Right lobe of liver (tissue), 6 donors: ENCODE results near the gene BRIP1. TPM values are rescaled to one million over a fixed set of nuclear protein-coding genes. Genes with fewer than 3 reads are reported as not detected.

Experiments
- ATAC-seq, 4 donors: fragments of 200-7000 bp; cut with Tn5 transposase; one replicate each; pipeline ENCODE4 v1.9.1; 2020; ENCODE audit warnings: mild to moderate bottlenecking in 4 of 4, moderate library complexity in 4 of 4
- DNase-seq, 3 donors: peaks; one replicate each; pipeline ENCODE4 v3.0.0-alpha.2; 2020
- H3K27ac ChIP-seq, 3 donors: fragments of 200-600 bp; one replicate each; pipeline ENCODE4 v1.8.0; 2022
- H3K27me3 ChIP-seq, 2 donors: fragments of 200-600 bp; one replicate each; pipeline ENCODE4 v1.8.0; 2022
- H3K36me3 ChIP-seq, 4 donors: fragments of 200-600 bp; sonication (generic) in 1 of 4; one replicate each; pipeline versions ENCODE4 v1.5.1 to v1.8.0; 2017 to 2022; ENCODE audit warnings: control low read depth in 1 of 4
- H3K4me1 ChIP-seq, 4 donors: fragments of 200-600 bp; sonication (generic) in 1 of 4; one replicate each; pipeline versions ENCODE4 v1.5.1 to v1.8.0; 2017 to 2022; ENCODE audit warnings: control low read depth in 1 of 4
- H3K4me3 ChIP-seq, 3 donors: fragments of 200-600 bp; one replicate each; pipeline ENCODE4 v1.8.0; 2022
- H3K9me3 ChIP-seq, 4 donors: fragments of 200-600 bp; sonication (generic) in 1 of 4; one replicate each; pipeline versions ENCODE4 v1.5.1 to v1.8.0; 2017 to 2022; ENCODE audit warnings: control low read depth in 1 of 4
- CTCF ChIP-seq, 4 donors: fragments of 200-600 bp in 3 of 4; fragments of 450-650 bp in 1 of 4; IDR thresholded peaks; one replicate each; pipeline versions ENCODE4 v1.5.1 to v1.8.0; 2016 to 2022; ENCODE audit warnings: antibody characterized with exemption in 4 of 4, mild to moderate bottlenecking in 2 of 4
- POLR2A ChIP-seq: fragments of 450-650 bp; IDR thresholded peaks from one replicate; pipeline ENCODE4 v1.6.1; 2017; ENCODE audit warnings: antibody characterized with exemption, mild to moderate bottlenecking
- WGBS: methylation state at CpG from one replicate; pipeline ENCODE4 v1.1.6; 2018; ENCODE audit warnings: low coverage, low lambda C conversion rate; ENCODE audit not compliant: insufficient coverage; ENCODE audit errors: missing lambda C conversion rate; 5-methylcytosine and 5-hydroxymethylcytosine counted together
- intact Hi-C, 2 donors: fragments of 100-400 bp; cut with DNase I; formaldehyde crosslinking; loops; one replicate each; pipeline versions ENCODE4 v1.11.2 to v1.14.1; 2022
- total RNA-seq, 6 experiments: library from RNA; depleted of rRNA in 2 of 6; stranded (reverse); fragments of >200 nt in 2 of 6; fragmentation: NEBNext Ultra II Directional in 3 of 6; extraction: Animal tissue kit (Norgen Biotek cat#: 25700) in 3 of 6; gene quantifications; one replicate each; pipeline versions ENCODE4 v1.1.0 to v1.2.4, GENCODE V29; 2016 to 2023
- donor health status: DM: no; HTN: yes; CAD: no.
- donor health status: DM: no; HTN: no; CAD: no.
- donor health status: DM: no; HTN: no; CAD: no.
- donor health status: DM: no; HTN: yes; CAD: no.
- donor health status: DM: no; HTN: yes; CAD: no.

BRIP1 gene
- total RNA-seq, 6 experiments from 2014 or later: 1.0 to 1.6 (median 1.1) TPM

DNA sequence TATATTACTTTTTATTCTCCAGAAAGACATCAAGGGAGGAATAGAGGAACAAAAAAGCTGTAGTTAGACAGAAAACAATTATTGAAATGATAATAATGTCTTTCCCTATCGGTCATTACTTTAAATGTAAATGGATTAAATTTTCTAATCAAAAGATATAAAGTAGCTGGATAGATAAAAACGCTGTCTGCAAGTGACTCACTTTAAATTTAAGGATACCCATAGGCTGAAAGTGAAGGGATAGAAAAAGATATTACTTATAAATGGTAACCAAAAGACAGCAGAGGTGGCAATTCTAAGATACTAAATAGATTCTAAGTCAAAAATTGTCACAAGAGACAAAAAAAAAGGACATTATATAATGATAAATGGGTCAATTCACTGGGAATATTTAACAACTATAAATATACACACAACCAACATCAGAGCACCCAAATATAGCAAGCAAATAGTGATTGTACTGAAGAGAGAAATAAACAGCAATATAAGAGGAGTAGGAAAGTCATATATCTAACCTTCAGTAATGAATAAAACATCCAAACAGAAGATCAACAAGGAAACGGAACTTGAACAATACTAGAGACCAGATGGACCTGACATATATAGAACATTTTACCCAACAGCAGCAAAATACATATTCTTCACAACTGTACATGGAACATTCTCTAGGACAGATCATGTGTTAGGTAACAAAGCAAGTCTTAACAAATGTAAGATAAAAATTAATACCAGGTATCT is 116.9 kb downstream of the BRIP1 start:
- 78% methylated on average over 3 of the region's 3 CpGs for WGBS
- Histone ChIP-seq H3K36me3 (no peaks in the 10 kb centered on the region), H3K9me3 (no peaks in the 10 kb centered on the region), H3K27ac (no peak overlapping the region), H3K27me3 (no peaks in the 10 kb centered on the region), H3K4me3 (no peak overlapping the region), H3K4me1 (no peaks in the 10 kb centered on the region)
- intact Hi-C loops: no loop called here
- ATAC-seq: no peak
- DNase-seq: no peak
- no peak for TF ChIP-seq POLR2A
- TF ChIP-seq CTCF (IDR thresholded peaks at IDR 0.05): no peak

GRCh38 chr17:61744804-61745203 is 118.5 kb downstream of the BRIP1 start:
- no peaks in the 10 kb centered on the region for H3K9me3 ChIP-seq
- ATAC-seq (no peak), DNase-seq (no peak)
- no peak overlapping the region for H3K27ac ChIP-seq
- no peaks in the 10 kb centered on the region for H3K36me3 ChIP-seq
- TF ChIP-seq CTCF (IDR thresholded peaks at IDR 0.05) (no peak), POLR2A (no peak)
- no peaks in the 10 kb centered on the region for H3K27me3 ChIP-seq
- H3K4me1 ChIP-seq: no peaks in the 10 kb centered on the region
- intact Hi-C loops: no loop called here
- no peak overlapping the region for H3K4me3 ChIP-seq

DNA sequence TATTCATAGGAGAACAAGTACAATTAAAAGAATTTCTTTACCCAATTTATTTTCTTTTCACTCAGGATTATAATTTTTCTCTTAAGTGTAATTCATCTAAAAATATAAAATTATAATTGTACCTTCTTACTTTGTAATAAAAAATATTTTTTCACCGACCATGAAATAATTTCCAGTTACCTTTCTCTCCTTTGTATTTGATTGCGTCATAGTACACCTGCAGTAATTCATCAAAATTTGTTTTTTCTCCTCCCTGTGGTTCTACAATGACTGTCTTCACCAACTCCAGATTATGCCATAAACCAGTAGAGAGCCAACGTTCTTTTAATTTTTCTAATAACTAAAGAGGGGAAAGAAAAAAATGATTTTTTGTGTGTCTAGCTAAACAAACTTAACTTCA is 119.1 kb downstream of the BRIP1 start:
- ATAC-seq (no peak), DNase-seq (no peak)
- Histone ChIP-seq H3K4me1 (no peaks in the 10 kb centered on the region), H3K36me3 (no peaks in the 10 kb centered on the region), H3K27me3 (no peaks in the 10 kb centered on the region), H3K9me3 (no peaks in the 10 kb centered on the region), H3K27ac (no peak overlapping the region), H3K4me3 (no peak overlapping the region)
- intact Hi-C loops: no loop called here
- WGBS: 97% methylated on average over 3 of the region's 3 CpGs
- TF ChIP-seq CTCF (IDR thresholded peaks at IDR 0.05): no peak
- no peak for TF ChIP-seq POLR2A

DNA sequence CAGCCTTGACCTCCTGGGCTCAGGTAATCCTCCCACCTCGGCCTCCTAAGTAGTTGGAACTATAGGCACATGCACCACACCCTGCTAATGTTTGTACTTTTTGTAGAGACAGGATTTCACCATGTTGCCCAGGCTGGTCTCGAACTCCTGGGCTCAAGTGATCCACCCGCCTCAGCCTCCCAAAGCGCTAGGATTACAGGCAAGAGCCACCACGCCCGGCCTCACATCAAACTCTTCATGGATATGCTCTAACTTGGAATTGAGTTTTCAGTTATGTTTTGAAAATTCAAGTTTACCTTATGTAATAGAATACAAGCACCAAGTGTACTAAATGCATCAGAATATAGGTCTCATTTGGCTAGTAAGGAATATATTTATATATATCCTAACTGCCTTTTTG is 119.6 kb downstream of the BRIP1 start:
- intact Hi-C loops: no loop called here
- Histone ChIP-seq H3K4me3 (no peak overlapping the region), H3K36me3 (no peaks in the 10 kb centered on the region), H3K4me1 (no peaks in the 10 kb centered on the region), H3K9me3 (no peaks in the 10 kb centered on the region), H3K27ac (no peak overlapping the region), H3K27me3 (no peaks in the 10 kb centered on the region)
- ATAC-seq (no peak), DNase-seq (no peak)
- TF ChIP-seq CTCF (IDR thresholded peaks at IDR 0.05) (no peak), POLR2A (no peak)
- WGBS: 100% methylated on average over 5 of the region's 6 CpGs

GRCh38 chr17:61739002-61739401 is 124.3 kb downstream of the BRIP1 start:
- TF ChIP-seq CTCF (IDR thresholded peaks at IDR 0.05) (no peak), POLR2A (no peak)
- ATAC-seq (no peak), DNase-seq (no peak)
- no peak overlapping the region for H3K27ac ChIP-seq
- peaks cover 0 to 7% (median 0%) of the 10 kb centered on the region in 4 donors for H3K9me3 ChIP-seq
- H3K4me3 ChIP-seq: no peak overlapping the region
- no peaks in the 10 kb centered on the region for H3K27me3 ChIP-seq
- intact Hi-C loops: no loop called here
- no peaks in the 10 kb centered on the region for H3K4me1 ChIP-seq
- no peaks in the 10 kb centered on the region for H3K36me3 ChIP-seq
